Chondrocyte (in vitro differentiated cells): ENCODE measurements around the gene ATG4A. TPM values are rescaled to one million over a fixed set of nuclear protein-coding genes. Genes with fewer than 3 reads are reported as not detected.
A peak's percentile ranks its signal among the peaks of the same experiment; 100 is the strongest.

Experiments
- DNase-seq: peaks from one replicate; pipeline ENCODE4 v3.0.0; 2021; ENCODE audit warnings: mixed read lengths, low spot score
- H3K27ac Mint-ChIP-seq: one replicate; pipeline ENCODE4 v1.8.0; 2021; ENCODE audit warnings: mild to moderate bottlenecking, moderate library complexity, mixed read lengths; ENCODE audit not compliant: unreplicated experiment
- H3K27me3 Mint-ChIP-seq: 2 replicates; pipeline ENCODE4 v1.8.0; 2021; ENCODE audit warnings: low read depth, mixed read lengths
- H3K36me3 Mint-ChIP-seq: 2 replicates; pipeline ENCODE4 v1.8.0; 2021; ENCODE audit warnings: low read depth, mixed read lengths
- H3K4me1 Mint-ChIP-seq: 2 replicates; pipeline ENCODE4 v1.8.0; 2021; ENCODE audit warnings: low read depth, mild to moderate bottlenecking, mixed read lengths
- H3K4me3 Mint-ChIP-seq: one replicate; pipeline ENCODE4 v1.8.0; 2021; ENCODE audit warnings: mild to moderate bottlenecking, moderate library complexity, mixed read lengths; ENCODE audit not compliant: unreplicated experiment
- H3K9me3 Mint-ChIP-seq: 2 replicates; pipeline ENCODE4 v1.8.0; 2021; ENCODE audit warnings: low read depth, mixed read lengths
- total RNA-seq: library from RNA; stranded (reverse); gene quantifications from 3 replicates; pipeline ENCODE4 v1.2.1, GENCODE V29; 2021
- TF ChIP-seq, protein P1 (sequence below): fragments of 200-600 bp; sonication (generic); IDR thresholded peaks from 2 replicates; pipeline ENCODE4 v1.5.0; 2021; ENCODE audit warnings: antibody characterized with exemption, mild to moderate bottlenecking, moderate library complexity

The ATG4A gene
- total RNA-seq, 1 donor from 2014 or later, result 14.8 TPM

DNA sequence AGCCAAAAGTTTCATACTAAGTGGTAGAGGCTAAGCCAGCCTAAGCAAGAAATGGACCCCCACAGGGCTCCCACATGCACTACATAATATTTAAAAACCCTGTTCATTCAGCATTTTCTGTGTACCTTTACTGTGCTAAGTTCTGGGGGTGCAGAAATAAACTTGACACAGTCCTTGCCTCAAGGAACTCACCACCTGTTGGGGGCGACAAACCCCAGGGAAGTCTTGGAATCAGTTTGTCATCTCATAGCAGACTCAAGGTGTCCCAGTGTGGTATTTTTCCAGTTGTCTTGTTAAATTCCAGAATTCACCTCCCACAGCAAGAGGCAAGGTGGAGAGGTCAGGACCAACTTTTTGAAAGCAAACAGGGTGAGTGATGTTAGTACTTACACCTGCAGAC, 43.1 kb downstream of the ATG4A start:
- Mint-ChIP-seq H3K9me3 (no peaks in the 10 kb centered on the region), H3K27me3 (no peaks in the 10 kb centered on the region), H3K4me1 (no peaks in the 10 kb centered on the region), H3K4me3 (no peak overlapping the region), H3K27ac (no peak overlapping the region), H3K36me3 (peaks cover 39% of the 10 kb centered on the region)
- DNase-seq, result no peak
- TF ChIP-seq, protein P1, sequence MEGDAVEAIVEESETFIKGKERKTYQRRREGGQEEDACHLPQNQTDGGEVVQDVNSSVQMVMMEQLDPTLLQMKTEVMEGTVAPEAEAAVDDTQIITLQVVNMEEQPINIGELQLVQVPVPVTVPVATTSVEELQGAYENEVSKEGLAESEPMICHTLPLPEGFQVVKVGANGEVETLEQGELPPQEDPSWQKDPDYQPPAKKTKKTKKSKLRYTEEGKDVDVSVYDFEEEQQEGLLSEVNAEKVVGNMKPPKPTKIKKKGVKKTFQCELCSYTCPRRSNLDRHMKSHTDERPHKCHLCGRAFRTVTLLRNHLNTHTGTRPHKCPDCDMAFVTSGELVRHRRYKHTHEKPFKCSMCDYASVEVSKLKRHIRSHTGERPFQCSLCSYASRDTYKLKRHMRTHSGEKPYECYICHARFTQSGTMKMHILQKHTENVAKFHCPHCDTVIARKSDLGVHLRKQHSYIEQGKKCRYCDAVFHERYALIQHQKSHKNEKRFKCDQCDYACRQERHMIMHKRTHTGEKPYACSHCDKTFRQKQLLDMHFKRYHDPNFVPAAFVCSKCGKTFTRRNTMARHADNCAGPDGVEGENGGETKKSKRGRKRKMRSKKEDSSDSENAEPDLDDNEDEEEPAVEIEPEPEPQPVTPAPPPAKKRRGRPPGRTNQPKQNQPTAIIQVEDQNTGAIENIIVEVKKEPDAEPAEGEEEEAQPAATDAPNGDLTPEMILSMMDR, result no peak

DNA sequence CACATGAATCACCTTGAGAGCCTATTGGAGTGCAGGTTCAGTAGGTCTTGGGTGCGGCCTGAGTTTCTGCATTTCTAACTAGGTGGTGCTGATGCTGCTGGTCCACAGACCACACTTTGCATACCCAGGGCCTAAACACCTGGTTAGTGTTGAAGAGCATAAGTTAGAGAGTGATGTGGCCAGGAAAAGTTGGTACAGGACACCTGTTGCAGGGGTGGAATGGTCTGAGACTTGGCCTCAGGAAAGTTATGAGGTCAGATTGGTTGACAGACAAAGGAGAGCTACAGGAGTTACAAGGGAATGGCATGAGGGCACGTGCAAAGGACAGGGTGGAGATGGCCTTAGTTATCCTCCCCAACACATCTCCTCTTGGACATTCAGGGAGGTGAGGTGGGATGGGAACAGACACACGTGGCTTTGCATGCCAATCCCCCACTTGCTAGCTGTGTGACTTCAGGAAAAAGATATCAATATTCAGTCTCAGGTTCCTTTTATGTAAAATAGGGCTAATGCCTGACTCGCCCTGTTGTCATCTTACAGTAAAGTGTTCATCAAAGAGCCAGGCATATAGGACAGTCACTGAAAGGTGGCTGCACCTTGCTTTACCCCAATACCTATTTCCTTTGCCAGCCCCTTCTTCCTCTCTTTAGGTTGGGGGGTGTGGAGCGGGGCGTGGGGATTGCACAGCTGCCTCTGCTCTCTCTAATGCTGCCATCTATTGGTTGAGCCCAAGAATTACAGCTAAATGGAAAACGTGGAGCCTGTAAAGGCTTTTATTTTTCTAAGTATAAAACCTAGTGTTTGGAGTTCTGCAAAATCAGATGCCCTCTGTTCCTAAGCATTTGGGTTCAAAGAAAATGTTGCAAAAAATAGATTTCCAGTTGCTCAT, 47.5 kb downstream of the ATG4A start:
- Mint-ChIP-seq H3K27ac (no peak overlapping the region), H3K4me3 (no peak overlapping the region), H3K27me3 (no peaks in the 10 kb centered on the region), H3K4me1 (no peaks in the 10 kb centered on the region), H3K9me3 (no peaks in the 10 kb centered on the region), H3K36me3 (peaks cover 42% of the 10 kb centered on the region)
- TF ChIP-seq, protein P1, result peak; percentile 69
- no peak for DNase-seq

DNA sequence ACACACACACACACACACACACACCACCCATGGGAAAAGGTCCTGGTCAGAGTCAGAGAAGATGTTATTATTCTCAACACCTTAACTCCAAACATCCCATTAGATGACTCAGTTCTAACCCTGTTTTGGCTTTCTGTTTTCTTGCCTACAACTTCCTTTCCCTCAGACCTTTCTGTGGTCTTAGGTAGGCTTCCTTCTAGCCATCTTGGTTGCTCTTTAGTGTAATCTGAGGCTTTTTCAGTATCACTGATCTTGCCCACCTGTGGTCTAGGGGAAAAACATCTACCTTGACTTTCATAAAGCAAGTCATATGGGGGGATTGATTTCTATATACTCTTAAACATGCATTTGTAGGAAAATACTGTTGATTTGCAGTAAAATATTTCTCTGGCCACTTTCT, 56.9 kb downstream of the ATG4A start:
- TF ChIP-seq, protein P1, result no peak
- Mint-ChIP-seq H3K27ac (no peak overlapping the region), H3K27me3 (no peaks in the 10 kb centered on the region)

DNA sequence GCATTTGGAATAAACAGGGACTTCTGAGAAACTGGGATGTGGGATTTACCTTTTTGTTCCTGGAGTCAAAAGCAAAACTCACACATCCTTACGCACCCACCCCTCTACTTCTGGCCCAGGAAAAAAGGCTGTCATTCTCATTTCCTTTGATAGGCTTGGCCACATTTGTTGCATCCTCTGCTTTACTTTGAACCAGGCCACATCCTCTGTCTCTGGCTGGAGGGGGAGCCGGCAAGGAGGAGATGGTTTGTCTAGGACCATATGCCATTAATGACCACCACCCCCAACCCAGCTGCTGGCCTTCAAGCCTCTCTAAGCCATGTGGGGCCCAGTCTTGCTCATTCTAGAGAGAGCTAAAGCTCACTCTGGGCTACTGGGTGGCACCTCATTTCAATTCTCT, 64.5 kb downstream of the ATG4A start:
- TF ChIP-seq, protein P1, result no peak
- no peaks in the 10 kb centered on the region for H3K27me3 Mint-ChIP-seq
- DNase-seq, result no peak
- H3K4me3 Mint-ChIP-seq, result no peak overlapping the region
- peaks cover 20% of the 10 kb centered on the region for H3K36me3 Mint-ChIP-seq
- no peaks in the 10 kb centered on the region for H3K4me1 Mint-ChIP-seq
- H3K27ac Mint-ChIP-seq, result no peak overlapping the region
- H3K9me3 Mint-ChIP-seq, result no peaks in the 10 kb centered on the region

More for the DNA sequence above, 56.9 kb downstream of the ATG4A start:
- Mint-ChIP-seq H3K36me3 (peaks cover 31% of the 10 kb centered on the region), H3K9me3 (no peaks in the 10 kb centered on the region), H3K4me1 (no peaks in the 10 kb centered on the region), H3K4me3 (no peak overlapping the region)
- no peak for DNase-seq

DNA sequence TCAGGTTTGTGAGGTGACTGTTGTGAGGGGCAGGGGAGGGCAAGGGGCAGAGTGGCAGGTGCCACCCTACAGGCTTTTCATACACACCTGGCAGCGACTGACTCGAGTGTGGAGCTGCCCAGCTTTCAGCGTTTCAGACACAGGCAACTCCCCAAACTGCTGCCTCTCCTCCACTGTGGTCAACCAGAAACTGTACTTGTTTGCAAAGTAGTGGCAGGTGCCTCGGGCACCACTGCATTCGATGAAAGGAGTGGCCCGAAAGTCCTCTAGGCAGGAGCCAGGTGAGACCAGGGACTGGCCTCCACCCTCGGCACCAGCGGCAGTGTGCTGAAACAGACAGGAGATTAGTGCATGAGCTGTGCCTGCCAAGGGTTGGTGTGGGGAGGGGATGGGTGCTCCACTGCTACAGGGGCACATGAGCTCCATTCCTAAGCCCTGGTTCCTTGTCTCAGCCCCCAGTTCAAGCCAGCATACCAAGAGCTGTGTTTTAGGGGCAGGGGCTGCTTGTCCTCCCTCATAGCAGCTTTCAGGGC, 65.4 kb downstream of the ATG4A start:
- no peak for DNase-seq
- Mint-ChIP-seq H3K4me1 (no peaks in the 10 kb centered on the region), H3K27me3 (no peaks in the 10 kb centered on the region), H3K4me3 (no peak overlapping the region), H3K9me3 (no peaks in the 10 kb centered on the region), H3K27ac (no peak overlapping the region), H3K36me3 (peaks cover 17% of the 10 kb centered on the region)
- TF ChIP-seq, protein P1, result no peak
